ENCODE data around the gene PSME4. TPM values are rescaled to one million over a fixed set of nuclear protein-coding genes. Genes with fewer than 3 reads are reported as not detected.

The PSME4 gene
- total and polyA plus RNA-seq, 2 of the 13 experiments (the other 11 are each of a cell fraction or from before 2014, with no cell fraction given) = 52.1 to 77.8 TPM

GRCh38 chr2:53826587-53827397, 144.0 kb downstream of the PSME4 start (continued):
- TF ChIP-seq ZBTB10 (CRISPR knock-in tag; IDR thresholded peaks at IDR 0.05; ENCODE audit: borderline replicate concordance) (no peak), GMEB2 (CRISPR knock-in tag; IDR thresholded peaks at IDR 0.05; ENCODE audit: low read depth) (peak; percentile 61; the same call in 1 of the 2 replicates), TEAD3 (CRISPR knock-in tag; optimal IDR thresholded peaks at IDR 0.05; ENCODE audit: borderline replicate concordance) (peak; percentile 93), DPF2 (CRISPR knock-in tag; IDR thresholded peaks at IDR 0.05; ENCODE audit: borderline replicate concordance, low read depth) (peak; percentile 99), MAFK (conservative IDR thresholded peaks at IDR 0.05 in 1 of 2, IDR thresholded peaks at IDR 0.05 in 1 of 2; ENCODE audit: low read length in 2 of 2) (peak; percentile 6; a peak in 1 of 4 replicates), HMG20A (CRISPR knock-in tag; IDR thresholded peaks at IDR 0.05; ENCODE audit: borderline replicate concordance) (peak; percentile 97), HNRNPH1 (optimal IDR thresholded peaks at IDR 0.05; ENCODE audit: low read depth, low read length) (no peak), ZNF136 (CRISPR knock-in tag; IDR thresholded peaks at IDR 0.05; ENCODE audit: low read depth) (no peak; the same call in 1 of the 2 replicates), ATRX (CRISPR knock-in tag; IDR thresholded peaks at IDR 0.05; ENCODE audit: borderline replicate concordance) (0 out of 2 replicates have a peak, but pooled peaks have one; percentile 68), ARNTL (CRISPR knock-in tag; IDR thresholded peaks at IDR 0.05) (peak; percentile 80), SMAD3 (CRISPR knock-in tag; IDR thresholded peaks at IDR 0.05) (peak; percentile 99), ZNF33B (CRISPR knock-in tag; IDR thresholded peaks at IDR 0.05) (peak; percentile 86; the same call in 1 of the 2 replicates), YEATS2 (CRISPR knock-in tag; IDR thresholded peaks at IDR 0.05; ENCODE audit: borderline replicate concordance) (peak; percentile 78; the same call in 1 of the 2 replicates), HOXA5 (CRISPR knock-in tag; IDR thresholded peaks at IDR 0.05) (peak; percentile 15; the same call in 1 of the 2 replicates), KDM6A (CRISPR knock-in tag; IDR thresholded peaks at IDR 0.05; ENCODE audit: low read depth) (peak; percentile 97), ZNF816 (CRISPR knock-in tag; IDR thresholded peaks at IDR 0.05; ENCODE audit: borderline replicate concordance) (no peak; the same call in 1 of the 2 replicates), TCF12 (IDR thresholded peaks at IDR 0.05) (no peak), TCF12 (CRISPR knock-in tag; IDR thresholded peaks at IDR 0.05) (peak; percentile 100), RFX1 (IDR thresholded peaks at IDR 0.05) (no peak), MXD4 (CRISPR knock-in tag; IDR thresholded peaks at IDR 0.05) (peak; percentile 71; the same call in 1 of the 2 replicates), ZNF280D (CRISPR knock-in tag; IDR thresholded peaks at IDR 0.05) (peak; percentile 89), NR0B2 (CRISPR knock-in tag; IDR thresholded peaks at IDR 0.05) (no peak), ZNF124 (CRISPR knock-in tag; IDR thresholded peaks at IDR 0.05) (peak; percentile 79; the same call in 1 of the 2 replicates)

Measured in HepG2 (cell line).